ENCODE results near the gene FLT3.
"Not testable (repeated sequence)": the region's sequence is repeated elsewhere in the genome, so short reads cannot be mapped to it uniquely, and the experiment has no call there.

FLT3 gene

GRCh38 chr13:28100150-28101121, at the start of gene FLT3:
FLT3 (minus strand) TSS chr13:28100576; CDS start chr13:28100510, 66 bp downstream.
- DNase-seq = peak; percentile 33

DNA sequence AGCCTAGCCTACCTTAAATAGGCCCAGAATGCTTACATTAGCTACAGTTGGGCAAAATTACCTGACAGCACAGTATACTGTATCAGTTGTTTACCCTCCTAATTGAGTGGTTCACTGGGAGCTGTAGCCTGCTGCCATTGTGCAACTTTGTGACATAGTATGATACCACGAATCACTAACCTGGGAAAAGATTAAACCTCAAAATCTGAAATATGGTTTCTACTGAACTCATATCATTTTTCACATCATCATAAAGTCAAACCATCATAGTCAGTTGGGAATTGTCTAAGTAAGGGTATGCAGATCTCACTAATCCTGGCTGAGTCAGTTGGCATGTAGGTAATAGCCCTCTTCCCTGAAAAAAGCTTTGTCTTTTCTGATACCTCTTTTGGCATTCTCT, 47.1 kb upstream of the FLT3 start:
- no peak for DNase-seq

- DNase-seq = no peak
Observed at GRCh38 chr13:28145049-28145448, 44.7 kb upstream of the FLT3 start.

GRCh38 chr13:28141542-28141941, 41.2 kb upstream of the FLT3 start:
- not testable (repeated sequence) for DNase-seq

DNA sequence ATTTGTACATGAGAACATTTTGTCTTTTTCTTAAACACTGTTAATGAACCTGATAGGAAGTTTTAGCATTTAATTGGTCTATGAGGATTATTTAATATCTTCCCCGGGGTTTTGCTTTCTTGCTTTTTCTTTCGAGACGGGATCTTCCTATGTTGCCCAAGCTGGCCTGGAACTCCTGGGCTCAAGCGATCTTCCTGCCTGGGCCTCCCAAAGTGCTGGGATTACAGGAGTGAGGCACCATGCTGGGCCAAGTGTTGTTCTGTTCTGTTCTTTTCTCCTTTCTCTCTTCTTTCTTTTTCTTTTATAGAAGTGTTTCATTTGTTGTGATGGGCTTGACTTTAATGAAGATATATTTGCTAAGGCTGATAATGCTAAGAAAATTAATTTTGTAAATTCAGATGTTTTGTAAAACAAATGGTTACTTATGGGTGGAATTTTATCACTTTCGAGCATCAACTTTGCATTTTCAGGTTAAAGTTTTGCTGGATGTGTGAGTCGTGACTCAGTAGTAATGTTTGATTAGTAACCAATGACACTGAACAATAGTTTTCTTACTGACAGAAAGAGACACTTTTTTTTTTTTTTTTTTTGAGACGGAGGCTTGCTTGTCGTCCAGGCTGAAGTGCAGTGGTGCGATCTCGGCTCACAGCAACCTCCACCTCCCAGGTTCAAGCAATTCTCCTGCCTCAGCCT, 40.2 kb upstream of the FLT3 start:
- no peak for DNase-seq

DNA sequence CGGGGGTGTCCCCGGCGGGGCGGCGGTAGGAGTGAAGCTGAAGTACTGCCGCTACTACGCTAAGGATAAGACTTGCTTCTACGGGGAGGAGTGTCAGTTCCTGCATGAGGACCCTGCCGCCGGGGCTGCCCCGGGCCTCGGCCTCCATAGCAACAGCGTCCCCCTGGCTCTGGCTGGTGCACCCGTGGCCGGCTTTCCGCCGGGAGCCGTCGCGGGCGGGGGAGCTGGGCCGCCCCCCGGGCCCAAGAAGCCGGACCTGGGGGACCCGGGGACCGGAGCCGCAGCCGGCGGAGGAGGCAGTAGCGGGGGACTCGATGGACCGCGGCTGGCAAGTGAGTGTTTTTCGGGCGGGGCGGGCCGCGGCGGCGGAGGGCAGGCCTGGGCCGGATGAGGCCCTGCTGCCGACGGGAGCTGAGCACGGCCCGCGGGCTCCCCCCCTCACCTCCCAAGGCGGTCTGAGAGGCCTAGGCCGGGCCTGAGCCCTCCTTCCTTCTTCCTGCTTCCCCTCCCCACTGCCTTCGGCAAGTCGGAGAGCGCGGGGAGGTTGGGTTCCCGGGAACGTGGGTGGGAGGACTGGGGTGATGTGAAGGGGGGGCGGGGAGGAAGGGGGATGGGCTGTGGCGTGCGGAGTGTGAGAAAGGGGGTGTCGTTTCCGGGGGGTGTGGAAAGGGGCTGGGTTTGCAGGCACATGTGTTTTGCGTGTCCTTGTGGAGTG, 38.5 kb upstream of the FLT3 start:
- peak; percentile 78 for DNase-seq

GRCh38 chr13:28138012-28138755, 37.8 kb upstream of the FLT3 start, which contains the start of gene PAN3:
PAN3 (plus strand) TSS chr13:28138545; CDS start chr13:28138658, 113 bp downstream.
- DNase-seq = peak; percentile 90

DNA sequence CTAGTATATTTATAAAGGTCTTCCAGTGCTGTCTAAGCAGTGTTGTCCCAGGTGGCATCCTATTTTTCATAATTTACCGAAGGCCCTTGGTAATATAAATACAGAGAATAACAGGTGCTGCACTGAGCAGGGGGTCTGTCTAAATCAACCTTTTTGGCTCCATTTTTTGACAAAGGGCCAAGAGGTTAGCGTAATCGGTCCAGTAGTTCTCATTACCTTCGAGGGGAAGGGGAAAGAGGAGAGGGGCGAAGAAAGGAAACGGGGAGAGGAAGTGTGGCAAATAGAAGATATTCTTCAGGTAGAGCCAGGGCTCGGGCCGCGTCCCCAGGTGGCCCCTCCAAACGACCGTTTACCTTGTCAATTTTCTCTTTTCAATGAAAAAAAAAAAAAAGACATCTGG, 37.2 kb upstream of the FLT3 start:
- no peak for DNase-seq

- DNase-seq = no peak
Observed at GRCh38 chr13:28136916-28137315, 36.5 kb upstream of the FLT3 start.

DNA sequence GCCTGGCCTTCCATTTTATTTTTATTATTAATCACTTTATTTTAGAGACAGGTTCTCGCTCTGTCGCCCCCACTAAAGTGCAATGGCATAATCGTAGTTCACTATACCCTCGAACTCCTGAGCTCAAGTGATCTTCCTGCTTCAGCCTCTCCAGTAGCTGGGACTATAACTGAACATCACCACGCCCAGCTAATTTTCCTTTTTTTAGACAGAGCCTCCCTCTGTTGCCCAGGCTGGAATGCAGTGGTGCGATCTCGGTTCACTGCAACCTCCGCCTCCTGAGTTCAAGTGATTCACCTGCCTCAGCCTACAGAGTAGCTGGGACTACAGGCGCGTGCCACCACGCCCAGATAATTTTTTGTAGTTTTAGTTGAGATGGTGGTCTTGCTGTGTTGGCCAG, 31.3 kb upstream of the FLT3 start:
- no peak for DNase-seq

DNA sequence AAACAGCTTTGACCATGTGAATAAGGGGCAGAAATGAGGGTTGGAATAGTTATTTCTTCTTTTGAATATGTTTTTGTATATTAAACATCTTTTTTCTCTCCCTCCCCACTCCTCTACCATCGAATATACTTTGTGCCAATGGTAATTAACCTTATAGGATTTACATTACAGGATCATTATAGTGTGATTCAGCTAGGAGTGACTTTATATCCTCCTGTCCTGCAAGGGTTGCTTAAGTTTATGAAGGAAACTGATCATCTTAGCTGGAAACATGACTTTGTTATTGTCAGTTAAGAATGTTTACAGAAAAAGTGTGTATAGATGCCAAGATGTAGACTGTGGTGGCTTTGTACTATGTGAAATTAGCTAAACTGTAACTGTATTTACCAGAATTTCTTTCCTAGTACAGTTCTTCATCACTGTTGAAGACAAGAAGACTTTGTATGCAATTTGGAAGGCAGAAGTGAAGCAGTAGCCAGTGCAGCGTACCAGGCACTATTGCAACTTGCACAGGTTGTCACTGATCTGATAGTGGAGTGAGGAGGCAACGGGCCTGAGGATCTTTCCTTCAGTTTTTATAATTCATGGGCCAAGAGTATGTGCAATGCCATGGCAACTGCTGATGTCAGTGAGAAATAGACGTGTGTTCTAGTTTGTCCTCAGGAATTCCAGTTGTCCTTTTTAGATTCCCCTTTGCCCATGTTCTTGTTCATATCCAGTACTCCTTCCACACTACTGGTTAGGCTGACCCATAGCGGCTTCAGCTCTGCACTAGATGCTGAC, 29.7 kb upstream of the FLT3 start:
- no peak for DNase-seq

DNA sequence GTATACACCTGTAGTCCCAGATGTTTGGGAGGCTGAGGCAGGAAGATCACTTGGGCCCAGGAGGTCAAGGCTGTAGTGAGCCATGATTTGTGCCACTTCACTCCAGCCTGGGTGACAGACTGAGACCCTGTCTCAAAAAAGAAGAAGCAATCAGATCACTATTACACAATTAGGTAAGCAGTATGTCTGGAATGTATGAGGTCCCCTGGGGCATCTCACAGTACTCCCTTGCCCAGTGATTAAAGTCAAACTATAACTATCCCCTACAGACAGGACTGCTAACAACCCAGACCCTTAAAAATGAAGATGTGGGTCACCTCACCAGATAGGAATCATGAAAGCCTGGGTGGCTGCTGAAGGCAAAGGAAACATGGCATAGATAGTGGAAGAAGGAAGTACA, 28.6 kb upstream of the FLT3 start:
- no peak for DNase-seq

DNA sequence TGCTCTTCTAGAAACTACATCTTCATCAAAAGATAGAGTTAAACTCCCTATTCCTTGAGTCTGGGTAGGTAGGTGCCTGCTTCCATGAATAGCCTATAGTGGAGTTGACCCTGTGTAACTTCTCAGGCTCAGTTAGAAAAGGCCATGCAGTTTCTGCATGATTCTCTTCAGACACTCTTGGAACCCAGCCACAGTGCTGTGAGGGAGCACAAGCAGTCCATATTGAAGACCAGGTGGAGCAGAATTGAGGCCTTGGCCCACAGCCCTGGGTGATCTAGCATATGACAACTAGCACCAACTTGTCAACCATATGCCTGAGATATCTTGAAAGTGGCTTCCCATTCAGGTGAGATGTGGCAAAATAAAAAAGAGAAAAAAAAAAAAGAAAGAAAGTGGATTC, 27.7 kb upstream of the FLT3 start:
- no peak for DNase-seq

GRCh38 chr13:28121224-28121623, 20.8 kb upstream of the FLT3 start:
- no peak for DNase-seq

- DNase-seq = no peak
Observed at GRCh38 chr13:28120317-28120716, 19.9 kb upstream of the FLT3 start.

- no peak for DNase-seq
Observed at GRCh38 chr13:28117689-28118377, 17.5 kb upstream of the FLT3 start.

DNA sequence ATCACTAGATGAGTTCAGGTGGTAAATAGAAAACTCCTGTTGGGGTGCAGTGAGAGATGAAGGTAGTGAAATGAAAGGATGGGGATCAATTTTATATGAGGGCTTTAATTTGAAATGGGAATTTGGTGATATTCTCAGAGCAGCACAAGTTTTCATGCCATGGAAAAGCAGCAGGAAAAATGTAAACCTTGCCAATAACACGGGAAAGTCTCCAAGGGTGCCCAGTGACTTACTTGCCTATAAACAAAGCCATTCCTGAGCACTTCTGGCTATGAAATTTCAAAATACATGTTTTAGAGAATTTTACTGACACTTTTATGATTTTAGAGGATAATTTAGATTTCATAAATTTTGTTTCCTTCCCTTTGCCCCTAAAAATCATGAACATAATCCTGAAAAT, 16.4 kb upstream of the FLT3 start:
- no peak for DNase-seq

GRCh38 chr13:28110414-28110813, 10.0 kb upstream of the FLT3 start:
- DNase-seq = no peak

DNA sequence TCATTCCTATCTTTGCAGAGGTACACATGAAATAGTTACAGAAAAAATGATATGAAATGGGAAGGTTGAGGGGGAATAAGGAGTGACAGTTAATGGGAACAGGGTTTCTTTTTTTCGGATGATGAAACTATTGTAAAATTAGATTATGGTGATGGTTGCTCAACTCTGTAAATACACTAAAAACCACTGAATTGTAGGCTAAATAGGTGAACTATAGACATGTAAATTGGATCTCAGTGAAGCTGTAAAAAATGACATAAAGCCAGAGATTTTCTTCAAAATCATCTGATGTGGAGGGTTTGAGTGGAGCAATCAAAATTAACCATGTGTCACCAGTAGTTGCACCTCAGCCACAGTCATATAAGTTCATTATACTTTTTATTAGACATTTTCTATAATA, 6.6 kb upstream of the FLT3 start:
- DNase-seq = no peak

- not testable (repeated sequence) for DNase-seq
Observed at GRCh38 chr13:28101886-28102285, 1.5 kb upstream of the FLT3 start.
